ENCODE results near the gene BCL10. TPM values are rescaled to one million over a fixed set of nuclear protein-coding genes. Genes with fewer than 3 reads are reported as not detected.

Gene BCL10
- total RNA-seq = 10 to 100 TPM; 17.8 to 34.4 (median 22.2) TPM

- peak; percentile 98 to 100 for DNase-seq (ENCODE audit: low spot score in 2 of 2)
- intact Hi-C loops (cut with DNase I; ENCODE audit: low total_unique reads) = no loop called here
- TF ChIP-seq POLR2A (IDR thresholded peaks at IDR 0.05) = peak in 1 of 2 donors; percentile 72
- no peak for TF ChIP-seq CTCF (IDR thresholded peaks at IDR 0.05)
- 0 to 1% methylated on average over 61 to 73 of the region's 78 CpGs for WGBS, 2 donors
- peak within 1 kb of the TSS; percentile 94 for H3K4me3 ChIP-seq (ENCODE audit: low read depth, poor library complexity, severe bottlenecking)
Measured at GRCh38 chr1:85276215-85276977, at the start of gene BCL10. Gene BCL10, minus strand, starts transcription at chr1:85276632. Its CDS starts 280 bp downstream, at chr1:85276352.

- no peak for DNase-seq (ENCODE audit: low spot score in 2 of 2)
- intact Hi-C loops (cut with DNase I; ENCODE audit: low total_unique reads) = no loop called here
- no peak overlapping the region for H3K4me3 ChIP-seq (ENCODE audit: low read depth, poor library complexity, severe bottlenecking)
- TF ChIP-seq CTCF (IDR thresholded peaks at IDR 0.05) = no peak
- TF ChIP-seq POLR2A (IDR thresholded peaks at IDR 0.05) = no peak
Measured at GRCh38 chr1:85325920-85326319, 49.5 kb upstream of the BCL10 start.

GRCh38 chr1:85323770-85324169 is 47.3 kb upstream of the BCL10 start:
- intact Hi-C loops (cut with DNase I; ENCODE audit: low total_unique reads) = no loop called here
- TF ChIP-seq CTCF (IDR thresholded peaks at IDR 0.05) = no peak
- no peak for TF ChIP-seq POLR2A (IDR thresholded peaks at IDR 0.05)
- DNase-seq (ENCODE audit: low spot score in 2 of 2) = no peak
- 82 to 85% methylated on average over 5 of the region's 5 CpGs for WGBS, 2 donors
- H3K4me3 ChIP-seq (ENCODE audit: low read depth, poor library complexity, severe bottlenecking) = no peak overlapping the region

- 67 to 75% methylated on average over 2 of the region's 2 CpGs for WGBS, 2 donors
- DNase-seq (ENCODE audit: low spot score in 2 of 2) = no peak
- TF ChIP-seq POLR2A (IDR thresholded peaks at IDR 0.05) (no peak), CTCF (IDR thresholded peaks at IDR 0.05) (no peak)
- no peak overlapping the region for H3K4me3 ChIP-seq (ENCODE audit: low read depth, poor library complexity, severe bottlenecking)
- intact Hi-C loops (cut with DNase I; ENCODE audit: low total_unique reads) = no loop called here
Measured at GRCh38 chr1:85322655-85323054, 46.2 kb upstream of the BCL10 start.

- H3K4me3 ChIP-seq (ENCODE audit: low read depth, poor library complexity, severe bottlenecking) = no peak overlapping the region
- 70 to 71% methylated on average over 7 of the region's 7 CpGs for WGBS, 2 donors
- intact Hi-C loops (cut with DNase I; ENCODE audit: low total_unique reads) = no loop called here
- DNase-seq (ENCODE audit: low spot score in 2 of 2) = no peak
- no peak for TF ChIP-seq POLR2A (IDR thresholded peaks at IDR 0.05)
- no peak for TF ChIP-seq CTCF (IDR thresholded peaks at IDR 0.05)
Measured at GRCh38 chr1:85321237-85321964, 45.0 kb upstream of the BCL10 start.

Data from lower leg skin (tissue), 4 donors.